HL-60/S4 treated with phorbol 12-myristate 13-acetate at 8.2 ng/mL for 4 days and 3 days (cell line): ENCODE measurements around the gene PRODH2.
"Not testable (repeated sequence)": the region's sequence is repeated elsewhere in the genome, so short reads cannot be mapped to it uniquely, and the experiment has no call there.

Source experiments
- in situ Hi-C: fragments of 300-500 bp; cut with MboI; formaldehyde crosslinking; loops from 2 replicates; pipeline ENCODE4 v1.15.0; 2022; ENCODE audit warnings: low sequenced_read_pairs

PRODH2 gene

DNA sequence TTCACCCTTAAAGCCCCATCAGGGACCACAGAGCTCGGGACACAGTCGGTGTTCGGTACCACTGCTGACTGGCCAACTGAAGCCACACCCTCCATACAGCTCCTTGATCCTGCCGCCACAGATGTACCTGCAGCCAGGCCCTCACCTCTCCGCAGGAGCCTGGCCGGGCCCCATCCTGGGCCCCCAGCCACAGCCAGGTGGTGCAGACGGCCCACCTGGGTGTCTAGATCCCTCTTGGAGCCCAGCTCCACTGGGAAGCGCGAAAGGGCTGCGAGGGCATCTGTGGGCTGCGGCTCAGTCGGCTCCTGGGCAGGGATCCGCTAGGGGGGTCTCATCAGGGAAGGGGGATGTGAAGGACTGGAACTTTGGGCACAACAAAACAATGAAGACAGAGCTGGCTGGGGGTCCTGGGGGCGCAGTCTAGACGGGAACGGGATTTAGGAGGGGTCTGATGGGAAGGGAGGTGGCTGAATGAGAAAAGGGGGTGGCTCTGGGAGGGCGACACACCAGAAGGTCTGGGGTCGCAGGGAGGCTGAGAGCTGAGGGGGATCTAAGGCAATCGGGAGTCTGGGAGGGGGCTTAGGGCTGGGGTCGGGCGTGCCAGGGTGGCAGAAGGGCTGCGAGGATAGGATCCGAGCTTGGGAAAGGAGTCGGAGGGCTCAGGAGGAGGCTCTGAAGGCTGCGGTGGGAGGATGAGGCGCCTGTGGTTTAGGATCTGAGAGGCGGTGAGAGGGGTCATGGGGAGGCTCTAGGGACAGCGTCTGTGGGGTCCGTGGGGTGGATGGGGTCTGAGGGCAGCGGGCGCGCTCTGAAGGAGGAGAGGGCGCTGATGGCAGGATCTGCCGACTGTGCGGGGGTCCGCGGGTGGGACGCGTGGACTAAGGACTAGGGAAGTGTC, 15.8 kb downstream of the PRODH2 start:
- in situ Hi-C loops: no loop called here

- in situ Hi-C loops: not testable (repeated sequence)
Measured at GRCh38 chr19:35795564-35795963, 17.1 kb downstream of the PRODH2 start.

DNA sequence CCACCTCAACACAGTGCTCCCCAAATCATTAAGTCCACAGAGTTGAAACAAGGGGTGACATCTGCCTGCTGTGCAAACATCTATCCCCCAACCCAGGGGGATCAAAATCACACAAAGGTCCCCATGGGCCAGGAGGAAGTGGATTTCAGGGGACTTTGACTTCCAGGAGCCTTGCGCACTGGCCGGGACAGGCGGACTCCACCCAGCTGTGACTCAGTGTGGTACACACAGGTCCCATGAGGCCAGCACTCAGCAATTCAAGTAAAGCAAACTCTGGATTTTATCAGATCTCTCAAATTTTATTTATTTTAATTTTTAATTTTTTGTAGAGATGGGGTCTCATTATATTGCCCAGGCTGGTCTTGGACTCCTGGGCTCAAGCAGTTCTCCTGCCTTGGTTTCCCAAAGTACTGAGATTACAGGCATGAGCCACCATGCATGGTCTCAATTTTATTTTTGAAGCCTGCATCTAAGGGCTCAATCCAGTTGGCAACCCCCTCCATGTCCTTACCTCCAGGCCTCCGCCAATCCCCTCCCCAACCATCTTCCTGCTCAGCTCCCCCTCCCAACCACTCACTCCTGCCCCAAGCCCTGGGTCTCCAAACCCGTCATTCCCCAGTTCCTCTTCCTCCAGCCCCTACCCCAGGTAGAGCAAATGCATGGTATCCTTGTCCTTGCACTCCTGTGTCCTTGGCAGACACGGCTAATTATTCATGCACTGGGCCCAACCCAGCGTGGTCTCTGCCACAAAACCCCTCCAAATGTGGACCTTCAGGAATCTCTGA, 19.1 kb downstream of the PRODH2 start:
- in situ Hi-C loops: no loop called here

- in situ Hi-C loops: no loop called here
Measured at GRCh38 chr19:35792888-35793287, 19.8 kb downstream of the PRODH2 start.

DNA sequence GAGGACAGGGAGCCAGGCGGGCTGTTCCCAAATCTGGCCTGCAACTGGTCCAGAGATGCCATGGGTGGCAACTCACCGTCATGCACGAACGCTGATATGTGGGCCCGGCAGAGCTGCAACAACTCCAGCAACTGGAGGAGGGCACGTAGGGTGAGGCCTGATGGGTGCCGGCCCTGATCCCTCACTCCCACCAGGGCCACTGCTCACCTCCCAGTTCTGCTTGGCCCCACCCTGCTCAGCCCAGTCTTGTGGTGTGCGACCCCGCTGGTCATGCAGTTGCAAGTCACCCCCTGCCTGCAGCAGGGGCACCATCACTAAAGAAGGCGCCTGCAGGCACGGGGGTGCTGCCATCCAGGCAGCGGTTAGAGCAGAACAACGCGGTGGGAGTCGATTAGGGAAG, 20.3 kb downstream of the PRODH2 start:
- in situ Hi-C loops: no loop called here

- in situ Hi-C loops: no loop called here
Measured at GRCh38 chr19:35791814-35792279, 20.8 kb downstream of the PRODH2 start.

DNA sequence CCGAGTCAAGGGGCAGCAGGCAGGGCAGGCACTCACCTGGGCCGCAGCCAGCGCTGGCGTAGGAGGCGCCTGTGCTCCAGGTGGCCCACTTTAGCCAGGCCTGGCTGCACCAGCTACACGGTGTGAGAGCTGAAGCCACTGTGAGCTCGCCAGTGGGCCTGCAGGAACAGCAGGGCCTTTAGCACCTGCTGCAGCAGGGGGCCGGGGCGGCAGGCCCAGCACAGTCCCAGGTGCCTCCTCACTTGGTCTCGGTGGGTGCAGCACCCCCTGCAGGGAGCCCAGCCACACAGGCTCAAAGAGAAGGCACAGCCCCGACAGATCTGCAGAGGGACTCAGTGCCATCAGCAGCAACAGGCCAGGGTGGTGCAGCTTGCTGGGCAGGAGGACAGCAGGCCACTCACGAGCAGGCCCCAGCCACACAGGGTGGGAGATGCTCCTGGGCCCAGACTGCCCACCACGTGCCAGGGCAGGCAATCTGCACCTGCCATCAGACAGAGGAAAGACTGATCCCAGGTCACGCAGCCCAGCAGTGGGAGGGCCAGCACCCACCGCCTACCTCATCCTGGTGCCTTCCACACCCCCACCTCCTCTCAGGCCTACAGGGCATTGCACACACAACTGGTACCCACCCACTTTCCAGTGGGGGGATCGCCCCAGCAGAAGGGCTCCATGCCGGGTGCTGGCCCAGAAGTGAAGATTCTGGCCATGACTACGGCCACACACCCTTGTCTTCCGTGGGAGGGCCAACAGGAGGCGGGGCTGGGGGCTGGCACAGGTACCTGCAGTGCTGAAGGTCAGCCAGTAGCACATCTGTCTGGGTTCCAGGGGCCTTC, 21.4 kb downstream of the PRODH2 start:
- in situ Hi-C loops: no loop called here

- in situ Hi-C loops: no loop called here
Measured at GRCh38 chr19:35789978-35790944, 22.4 kb downstream of the PRODH2 start.

DNA sequence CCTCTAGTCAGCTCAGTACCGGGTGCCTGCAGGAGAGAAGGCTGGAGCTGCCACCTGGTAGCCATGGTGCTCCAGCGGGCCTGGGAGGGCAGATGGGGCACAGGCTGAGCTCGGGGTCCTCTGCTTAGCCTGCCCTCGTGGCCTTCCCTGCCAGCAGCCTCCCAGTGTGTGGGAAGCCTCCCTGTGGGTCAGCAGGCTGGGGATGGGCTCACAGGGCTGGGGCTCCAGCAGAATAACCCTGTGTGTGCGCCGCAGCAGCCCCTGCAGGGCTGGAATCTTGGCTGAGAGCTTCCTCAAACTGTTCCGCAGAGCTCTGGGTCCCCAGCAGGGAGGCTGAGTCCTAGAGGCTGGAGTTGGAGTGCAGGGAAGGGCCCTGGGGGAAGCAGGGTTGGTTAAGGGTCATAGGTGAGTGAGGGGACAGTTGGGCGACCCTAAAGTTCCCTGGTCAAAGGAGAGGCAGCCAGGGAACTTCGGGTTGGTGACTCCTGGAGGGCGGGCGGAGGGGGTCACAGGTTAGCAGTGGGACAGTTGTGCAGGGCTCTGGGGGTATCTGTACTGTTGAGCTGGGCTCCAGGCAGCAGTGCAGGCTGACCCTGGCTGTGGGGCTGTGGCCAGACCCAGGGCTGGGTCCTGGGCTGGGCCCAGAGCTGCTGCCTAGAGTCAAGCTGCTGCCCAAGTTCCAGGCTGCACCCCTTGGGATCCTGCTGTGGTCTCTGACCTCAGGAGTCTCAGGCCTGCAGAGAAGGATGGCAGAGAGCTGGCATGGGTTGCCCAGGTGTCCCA, 23.3 kb downstream of the PRODH2 start:
- in situ Hi-C loops: no loop called here

DNA sequence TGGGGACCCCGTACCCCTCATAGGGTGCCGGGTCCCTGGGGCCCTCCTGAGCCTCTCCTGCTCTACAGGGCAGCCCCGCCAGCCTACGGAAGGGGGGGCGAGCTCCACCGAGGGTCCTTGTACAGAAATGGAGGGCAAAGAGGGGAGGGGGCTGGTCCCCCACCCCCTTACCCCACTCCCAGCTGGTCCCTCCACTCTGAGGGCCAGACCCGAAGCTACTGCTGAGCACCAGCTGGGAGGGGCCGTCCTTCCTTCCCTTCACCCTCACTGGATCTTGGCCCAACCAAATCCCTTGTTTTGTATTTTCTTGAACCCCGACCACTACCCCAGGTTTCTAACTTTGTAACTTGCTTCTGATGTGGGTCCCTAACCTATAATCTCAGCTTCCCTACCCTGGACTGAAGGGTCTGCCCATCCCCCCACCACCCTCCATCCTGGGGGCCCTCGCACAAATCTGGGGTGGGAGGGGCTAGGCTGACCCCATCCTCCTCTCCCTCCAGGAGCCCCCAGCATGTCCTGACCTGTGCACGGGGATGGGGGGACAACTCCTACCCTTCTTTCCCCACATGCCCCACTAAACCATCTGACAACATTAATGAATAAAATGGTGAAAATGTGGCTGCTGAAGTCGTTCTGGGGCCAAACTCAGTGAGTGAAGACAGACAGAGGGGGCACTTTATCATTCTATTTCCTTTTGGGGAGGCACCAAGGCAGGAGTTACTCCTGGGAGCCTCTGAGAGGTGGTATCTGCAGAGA, 24.3 kb downstream of the PRODH2 start:
- in situ Hi-C loops: no loop called here

- in situ Hi-C loops: no loop called here
Measured at GRCh38 chr19:35787227-35787799, 25.3 kb downstream of the PRODH2 start.

- in situ Hi-C loops: no loop called here
Measured at GRCh38 chr19:35786299-35787160, 26.1 kb downstream of the PRODH2 start.

GRCh38 chr19:35785339-35785627, 27.4 kb downstream of the PRODH2 start:
- in situ Hi-C loops: no loop called here

- in situ Hi-C loops: no loop called here
Measured at GRCh38 chr19:35784503-35785338, 27.9 kb downstream of the PRODH2 start.

GRCh38 chr19:35783469-35784434, 28.9 kb downstream of the PRODH2 start:
- in situ Hi-C loops: no loop called here
